HG02642 (cell line): ENCODE measurements around the gene PSTPIP2.
"Not testable (repeated sequence)": the region's sequence is repeated elsewhere in the genome, so short reads cannot be mapped to it uniquely, and the experiment has no call there.

ENCODE experiments used
- ATAC-seq: cut with Tn5 transposase; IDR thresholded peaks from one replicate; pipeline ENCODE4 v1.9.1; 2021; ENCODE audit warnings: mild to moderate bottlenecking; ENCODE audit not compliant: unreplicated experiment, poor library complexity

Gene PSTPIP2

GRCh38 chr18:46070815-46071652 is 1.0 kb downstream of the PSTPIP2 start:
- peak; percentile 18 for ATAC-seq

DNA sequence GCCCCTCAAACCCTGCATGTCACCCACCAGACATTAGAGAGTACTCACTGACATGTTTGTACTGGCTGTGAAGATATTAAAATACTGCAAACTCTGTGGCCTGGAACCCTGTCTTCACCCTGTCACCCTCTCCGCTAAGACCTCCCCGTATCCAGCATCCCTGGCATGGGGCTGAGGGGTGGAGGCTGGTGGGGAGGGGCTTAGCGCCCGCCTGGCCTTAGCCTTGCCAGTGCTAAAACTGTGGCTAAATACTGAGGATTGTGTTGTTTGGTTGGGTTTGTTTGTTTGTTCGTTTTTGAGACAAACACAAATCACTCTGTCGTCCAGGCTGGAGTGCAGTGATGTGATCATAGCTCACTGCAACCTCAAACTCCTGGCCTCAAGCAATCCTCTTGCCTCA is 1.8 kb downstream of the PSTPIP2 start:
- no peak for ATAC-seq

DNA sequence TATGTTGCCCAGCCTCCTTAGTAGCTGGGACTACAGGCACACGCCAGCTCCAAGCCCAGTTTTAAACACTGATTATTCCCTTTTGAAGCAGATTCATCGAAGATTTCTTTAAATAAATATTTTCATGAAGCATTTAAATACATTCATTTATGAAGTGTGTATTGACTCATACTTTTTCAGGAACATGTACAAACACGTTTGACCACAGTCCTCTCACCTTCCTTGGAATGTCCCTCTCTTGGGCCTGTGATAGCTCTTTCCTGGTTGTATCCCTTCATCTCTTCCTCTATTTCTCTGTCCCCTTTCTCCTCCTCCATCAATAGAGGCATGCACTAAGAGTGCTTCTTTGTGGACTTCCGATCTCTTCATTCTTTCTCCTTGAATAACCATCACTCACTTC is 2.5 kb downstream of the PSTPIP2 start:
- no peak for ATAC-seq

DNA sequence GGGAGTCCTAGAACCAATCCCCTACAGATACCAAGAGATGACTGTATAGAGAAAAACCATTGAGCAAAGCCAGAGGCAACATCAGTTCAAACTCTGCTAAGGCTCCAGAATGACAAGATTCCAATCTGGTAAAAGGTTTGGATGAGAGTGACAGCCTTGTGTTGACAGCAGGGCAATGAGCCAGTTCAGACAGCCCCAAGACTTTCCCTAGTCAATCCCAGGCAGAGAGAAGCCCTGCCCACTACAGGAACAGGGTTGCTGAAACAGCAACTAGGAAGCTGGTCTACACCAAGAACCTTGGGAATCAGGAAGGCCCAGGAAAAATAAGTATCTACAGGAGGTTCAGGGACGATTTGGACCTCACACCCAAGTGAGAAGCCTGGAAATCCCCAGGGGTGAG is 3.3 kb downstream of the PSTPIP2 start:
- ATAC-seq: no peak

DNA sequence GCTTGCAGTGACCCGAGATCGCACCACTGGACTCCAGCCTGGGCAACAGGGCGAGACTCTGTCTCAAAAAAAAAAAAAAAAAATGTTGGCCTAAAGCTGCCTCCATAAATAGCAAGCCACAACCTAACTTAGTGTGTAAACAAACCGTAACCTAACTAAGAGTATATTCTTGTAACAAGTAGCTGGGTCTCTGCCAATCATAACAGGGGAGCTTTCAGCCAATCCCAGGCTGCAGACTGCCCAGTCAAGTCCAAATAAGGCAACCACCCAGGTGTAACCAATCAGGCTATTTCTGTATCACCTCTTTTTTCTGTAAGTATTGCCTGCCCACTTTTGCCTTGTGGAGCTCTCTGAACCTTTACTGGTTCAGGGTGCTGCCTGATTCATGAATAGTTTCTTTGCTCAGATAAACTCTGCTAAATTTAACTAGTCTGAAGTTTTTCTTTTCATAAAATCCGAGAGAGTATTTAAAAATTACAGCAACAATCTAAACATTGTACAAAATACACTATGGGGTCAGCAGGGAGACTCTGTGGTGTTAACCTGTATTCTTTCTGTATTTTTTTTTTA is 4.5 kb downstream of the PSTPIP2 start:
- ATAC-seq: no peak

- ATAC-seq: no peak
Observed at GRCh38 chr18:46062781-46063180, 9.3 kb downstream of the PSTPIP2 start.

GRCh38 chr18:46061796-46062195 is 10.3 kb downstream of the PSTPIP2 start:
- ATAC-seq: no peak

GRCh38 chr18:46061387-46061786 is 10.7 kb downstream of the PSTPIP2 start:
- ATAC-seq: no peak

DNA sequence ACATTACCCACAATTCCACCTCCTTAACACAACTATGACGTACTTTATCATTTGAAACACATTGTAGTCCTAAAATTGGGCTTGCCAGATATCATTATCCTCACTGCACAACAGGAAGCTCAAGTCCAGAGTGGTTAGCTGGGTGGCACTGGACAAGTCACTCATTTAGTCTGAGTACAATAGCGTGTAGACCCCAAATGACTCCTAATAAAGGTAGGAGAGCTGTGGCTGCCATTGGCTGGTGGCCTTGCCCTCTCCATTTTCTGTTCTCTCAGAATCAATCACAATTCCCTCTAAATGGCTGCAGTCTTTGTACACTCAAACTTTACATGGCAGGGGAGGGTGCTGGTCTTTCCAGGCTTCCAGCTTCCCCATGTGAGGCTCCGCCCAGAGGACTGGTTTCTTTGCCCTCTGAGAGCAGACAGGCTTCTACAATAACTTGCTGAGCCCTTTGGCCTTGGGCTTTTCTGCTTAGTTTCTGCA is 11.7 kb downstream of the PSTPIP2 start:
- no peak for ATAC-seq

GRCh38 chr18:46055838-46056230 is 16.2 kb downstream of the PSTPIP2 start:
- no peak for ATAC-seq

DNA sequence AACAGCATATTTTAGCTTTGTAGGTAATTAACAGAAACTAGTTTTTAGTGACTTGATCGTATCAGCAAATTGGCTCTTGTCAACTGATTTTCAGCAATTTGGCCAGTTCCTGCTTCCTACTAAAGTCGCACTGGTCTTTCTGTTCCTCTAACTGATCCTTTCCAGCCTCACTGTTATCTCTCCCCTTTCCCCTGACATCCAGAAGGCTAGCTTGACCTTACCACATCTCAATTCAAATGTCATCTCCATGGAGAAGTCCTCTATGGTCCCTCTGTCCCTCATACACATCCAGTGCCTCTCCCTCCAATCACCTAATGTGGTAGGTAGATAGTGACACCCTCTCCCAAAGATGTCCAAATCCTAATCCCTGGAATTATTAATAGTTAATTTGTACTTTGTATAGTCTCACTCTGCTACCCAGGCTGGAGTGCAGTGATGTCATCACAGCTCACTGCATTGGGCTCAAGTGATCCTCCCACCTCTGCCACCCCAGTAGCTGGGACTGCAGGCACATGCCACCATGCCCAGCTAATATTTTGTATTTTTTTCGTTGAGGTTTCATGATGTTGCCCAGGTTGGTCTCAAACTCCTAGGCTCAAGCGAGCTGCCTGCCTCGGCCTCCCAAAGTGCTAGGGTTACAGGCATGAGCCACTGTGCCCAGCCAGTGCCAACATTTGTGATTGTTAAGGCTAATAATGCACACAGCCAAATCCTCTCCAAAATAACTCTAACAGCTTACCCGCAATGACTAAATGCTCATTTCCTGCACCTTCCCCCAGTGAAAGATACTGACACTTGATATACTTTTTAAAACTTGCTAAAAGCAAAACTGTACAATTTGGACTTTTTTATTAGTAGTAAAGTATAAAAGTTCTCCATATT is 16.9 kb downstream of the PSTPIP2 start:
- ATAC-seq: no peak

DNA sequence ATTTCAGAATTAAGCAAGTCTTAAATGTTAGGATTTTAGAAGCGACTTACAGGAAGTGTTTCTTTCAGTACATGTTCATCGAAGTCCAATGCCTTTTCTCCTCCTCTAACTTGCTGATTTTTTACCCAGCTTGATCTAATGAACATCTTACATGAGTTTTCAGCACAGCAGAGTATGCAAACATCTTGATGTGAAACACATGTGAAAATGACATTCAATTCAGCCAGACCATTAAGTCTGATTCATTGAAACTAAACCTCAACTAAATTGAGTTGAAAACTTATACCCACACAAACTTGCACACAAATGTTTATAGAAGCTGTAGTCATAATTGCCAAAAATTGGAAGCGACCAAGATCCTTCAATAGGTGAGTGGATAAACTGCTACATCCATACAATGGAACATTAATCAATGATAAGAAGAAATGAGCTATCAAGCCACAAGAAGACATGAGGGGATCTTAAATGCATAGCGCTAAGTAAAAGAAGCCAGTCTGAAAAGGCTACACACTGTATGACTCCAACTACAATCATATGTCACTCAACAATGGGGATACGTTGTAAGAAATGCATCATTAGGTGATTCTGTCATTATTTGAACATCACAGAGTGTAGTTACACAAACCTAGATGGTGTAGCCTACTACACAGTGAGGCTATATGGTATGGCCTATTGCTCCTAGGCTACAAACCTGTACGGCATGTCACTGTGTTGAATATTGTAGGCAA is 18.5 kb downstream of the PSTPIP2 start:
- no peak for ATAC-seq

DNA sequence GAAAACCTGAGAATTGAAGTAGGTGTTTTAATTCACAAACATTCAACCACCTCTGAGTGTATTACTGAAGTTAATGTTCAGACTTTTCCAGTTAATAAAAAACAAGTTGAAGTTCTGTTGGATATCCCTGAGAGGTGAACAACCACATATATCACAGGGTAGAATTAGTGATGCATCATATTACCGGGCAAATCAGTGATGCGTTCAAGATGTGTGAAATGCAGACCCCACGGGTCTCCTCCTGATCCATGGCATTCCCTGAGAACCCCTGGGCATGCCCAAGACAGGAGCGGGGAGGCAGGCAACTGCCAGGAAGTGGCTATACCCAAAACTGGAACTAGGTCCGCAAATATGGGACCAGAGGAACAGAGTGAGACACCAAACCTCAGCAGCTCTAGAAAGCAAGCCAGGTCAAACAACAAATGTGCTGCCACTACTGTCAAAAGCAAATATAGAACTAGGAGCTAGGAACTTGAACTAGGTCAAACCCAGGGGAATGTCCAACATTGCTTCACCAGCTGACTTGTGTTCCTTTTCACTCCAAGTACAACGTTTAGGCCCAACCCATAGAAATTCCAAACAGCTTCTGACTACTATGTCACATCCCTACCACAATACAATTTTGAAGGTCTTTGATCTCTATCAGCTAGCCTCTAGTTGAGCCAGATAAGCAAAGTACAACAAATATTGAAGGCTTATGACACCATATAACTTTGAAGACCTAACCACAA is 20.2 kb downstream of the PSTPIP2 start:
- no peak for ATAC-seq

DNA sequence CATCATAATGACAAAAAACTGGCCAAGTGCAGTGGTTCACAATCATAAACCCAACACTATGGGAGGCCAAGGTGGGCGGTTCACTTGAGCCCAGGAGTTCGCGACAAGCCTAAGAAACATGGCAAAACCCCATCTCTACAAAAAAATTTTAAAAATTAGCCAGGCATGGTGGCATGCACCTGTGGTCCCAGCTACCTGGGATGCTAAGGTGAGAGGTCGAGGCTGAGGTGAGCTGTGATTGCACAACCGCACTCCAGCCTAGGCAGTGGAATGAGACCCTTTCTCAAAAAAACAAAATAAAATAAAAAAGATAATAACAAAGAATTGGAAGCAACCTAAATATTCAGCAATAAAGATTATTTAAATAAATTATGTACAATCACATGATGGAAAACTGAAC is 21.8 kb downstream of the PSTPIP2 start:
- ATAC-seq: no peak

GRCh38 chr18:46048641-46049040 is 23.4 kb downstream of the PSTPIP2 start:
- no peak for ATAC-seq

DNA sequence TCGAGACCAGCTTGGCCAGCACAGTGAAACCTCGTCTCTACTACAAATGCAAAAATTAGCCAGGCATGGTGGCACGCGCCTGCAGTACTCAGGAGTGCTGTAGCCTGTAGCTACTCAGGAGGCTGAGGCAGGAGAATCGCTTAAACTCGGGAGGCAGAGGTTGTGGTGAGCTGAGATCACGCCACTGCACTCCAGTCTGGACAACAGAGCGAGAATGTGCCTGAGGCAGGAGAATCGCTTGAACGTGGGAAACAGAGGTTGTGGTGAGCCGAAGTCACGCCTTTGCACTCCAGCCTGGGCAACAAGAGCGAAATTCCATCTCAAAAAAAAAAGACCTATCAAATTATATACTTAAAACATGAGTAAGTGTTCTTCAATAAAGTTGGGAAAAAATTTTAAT is 24.7 kb downstream of the PSTPIP2 start:
- ATAC-seq: not testable (repeated sequence)

DNA sequence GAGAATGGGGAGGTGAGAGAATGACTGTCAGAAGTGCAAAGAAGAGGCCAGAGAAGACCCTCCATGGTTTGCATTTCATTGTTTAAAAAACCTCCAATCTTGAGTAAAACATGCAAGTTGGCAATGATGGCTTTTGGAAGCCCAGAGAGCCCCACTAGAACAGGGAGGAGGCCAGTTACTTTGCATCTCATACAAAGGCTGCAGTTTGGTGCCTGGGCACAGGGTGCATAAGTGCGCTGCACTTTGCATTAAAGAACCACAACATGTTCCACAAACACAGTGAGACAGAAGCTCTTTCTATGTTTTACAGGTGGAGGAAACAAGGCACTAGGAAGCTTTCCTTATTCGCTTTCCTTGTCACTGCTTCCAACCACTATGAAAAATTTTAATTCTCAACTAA is 25.4 kb downstream of the PSTPIP2 start:
- no peak for ATAC-seq

GRCh38 chr18:46046126-46046525 is 25.9 kb downstream of the PSTPIP2 start:
- ATAC-seq: no peak

DNA sequence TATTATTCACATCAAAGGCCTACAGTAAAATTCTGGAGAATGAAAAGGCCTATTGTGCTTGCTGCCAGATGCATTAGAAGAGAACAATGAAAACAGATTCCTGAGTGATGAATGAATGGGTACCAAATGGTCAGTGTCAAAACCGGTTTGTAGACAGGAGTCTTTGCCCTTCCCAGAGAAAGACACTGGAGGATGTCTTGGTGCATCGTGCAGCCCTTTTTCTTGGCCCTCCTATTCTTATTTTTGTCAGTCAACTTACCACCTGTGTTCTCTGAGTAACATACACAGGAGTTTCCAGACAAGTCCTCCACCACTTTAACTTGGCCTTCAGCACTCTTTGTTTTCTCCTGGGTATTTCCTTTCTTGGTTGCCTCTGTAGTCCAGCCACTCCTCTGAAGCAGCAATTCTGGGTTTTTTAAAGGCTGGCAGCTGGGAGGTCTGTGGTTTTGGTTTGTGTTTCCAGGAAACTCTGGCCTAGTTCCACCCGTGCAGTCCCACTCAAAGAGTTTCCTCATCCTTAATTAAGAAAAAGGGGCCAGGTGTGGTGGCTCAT is 29.4 kb downstream of the PSTPIP2 start:
- ATAC-seq: no peak
